Epithelial cell of esophagus (primary cell): ENCODE results near the gene CDH4.

Experiments
- DNase-seq: peaks from one replicate; pipeline ENCODE4 v3.0.0; 2010; ENCODE audit warnings: low read depth
- H3K4me3 ChIP-seq: 2 replicates; pipeline ENCODE4 v1.5.1; 2011; ENCODE audit warnings: mild to moderate bottlenecking, low read length, control low read depth
- CTCF ChIP-seq: IDR thresholded peaks from 2 replicates; pipeline ENCODE4 v1.5.1; 2011; ENCODE audit warnings: low read depth, mild to moderate bottlenecking, low read length, control low read depth, inconsistent platforms; ENCODE audit not compliant: insufficient read depth; ENCODE audit errors: missing control alignments

The CDH4 gene

GRCh38 chr20:61819921-61820825 is 568.1 kb downstream of the CDH4 start:
- no peak for DNase-seq
- no peak for TF ChIP-seq CTCF
- H3K4me3 ChIP-seq = no peak overlapping the region

- no peak for DNase-seq
- H3K4me3 ChIP-seq = no peak overlapping the region
- TF ChIP-seq CTCF = no peak
Measured at GRCh38 chr20:61821735-61822134, 569.7 kb downstream of the CDH4 start.

GRCh38 chr20:61822396-61822795 is 570.3 kb downstream of the CDH4 start:
- no peak for DNase-seq
- H3K4me3 ChIP-seq = no peak overlapping the region
- TF ChIP-seq CTCF = no peak

GRCh38 chr20:61823242-61823641 is 571.2 kb downstream of the CDH4 start:
- no peak for DNase-seq
- TF ChIP-seq CTCF = no peak
- no peak overlapping the region for H3K4me3 ChIP-seq

GRCh38 chr20:61828891-61829290 is 576.8 kb downstream of the CDH4 start:
- TF ChIP-seq CTCF = no peak
- no peak overlapping the region for H3K4me3 ChIP-seq
- DNase-seq = no peak

GRCh38 chr20:61829526-61829925 is 577.5 kb downstream of the CDH4 start:
- TF ChIP-seq CTCF = no peak
- H3K4me3 ChIP-seq = no peak overlapping the region
- no peak for DNase-seq
